Activated CD8-positive, alpha-beta memory T cell treated with anti-CD3 and anti-CD28 coated beads, Interleukin-2, amount 50 U/mL, for 1 hour (primary cell): ENCODE data around the gene BAIAP2L2.
"Not testable (repeated sequence)": the region's sequence is repeated elsewhere in the genome, so short reads cannot be mapped to it uniquely, and the experiment has no call there.

Source experiments
- DNase-seq: peaks from one replicate; pipeline ENCODE4 v3.0.0-alpha.2; 2020; ENCODE audit errors: extremely low read depth

BAIAP2L2 gene

GRCh38 chr22:38081636-38081940 lies 28.9 kb downstream of the BAIAP2L2 start:
- DNase-seq = no peak

GRCh38 chr22:38080850-38081635 lies 29.4 kb downstream of the BAIAP2L2 start:
- no peak for DNase-seq

- DNase-seq = no peak
Observed at GRCh38 chr22:38080474-38080849, 30.0 kb downstream of the BAIAP2L2 start.

- no peak for DNase-seq
Observed at GRCh38 chr22:38079804-38080203, 30.7 kb downstream of the BAIAP2L2 start.

- DNase-seq = not testable (repeated sequence)
Observed at GRCh38 chr22:38079208-38079607, 31.3 kb downstream of the BAIAP2L2 start.

GRCh38 chr22:38078046-38078840 lies 32.2 kb downstream of the BAIAP2L2 start:
- DNase-seq = no peak

DNA sequence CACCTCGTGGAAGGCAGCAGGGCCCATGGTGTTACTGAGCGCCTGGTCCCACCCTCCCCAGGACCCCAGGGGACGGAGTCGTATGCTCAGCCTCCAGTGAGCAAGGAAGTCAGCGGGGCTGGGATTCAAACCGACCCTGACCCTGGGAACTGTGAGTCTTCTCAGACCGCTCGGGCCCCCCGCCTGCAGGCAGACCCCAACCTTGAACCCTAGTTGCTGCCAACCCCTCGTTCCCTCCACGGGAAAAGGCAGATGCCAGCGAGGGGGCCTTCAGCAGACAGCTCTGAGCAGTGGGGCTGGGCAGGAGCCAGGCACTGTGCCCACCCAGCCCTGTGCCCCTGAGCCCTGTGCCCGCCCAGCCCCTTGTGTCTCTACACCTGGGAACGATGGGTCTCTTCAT lies 32.9 kb downstream of the BAIAP2L2 start:
- no peak for DNase-seq

GRCh38 chr22:38077096-38077495 lies 33.4 kb downstream of the BAIAP2L2 start:
- DNase-seq = no peak

DNA sequence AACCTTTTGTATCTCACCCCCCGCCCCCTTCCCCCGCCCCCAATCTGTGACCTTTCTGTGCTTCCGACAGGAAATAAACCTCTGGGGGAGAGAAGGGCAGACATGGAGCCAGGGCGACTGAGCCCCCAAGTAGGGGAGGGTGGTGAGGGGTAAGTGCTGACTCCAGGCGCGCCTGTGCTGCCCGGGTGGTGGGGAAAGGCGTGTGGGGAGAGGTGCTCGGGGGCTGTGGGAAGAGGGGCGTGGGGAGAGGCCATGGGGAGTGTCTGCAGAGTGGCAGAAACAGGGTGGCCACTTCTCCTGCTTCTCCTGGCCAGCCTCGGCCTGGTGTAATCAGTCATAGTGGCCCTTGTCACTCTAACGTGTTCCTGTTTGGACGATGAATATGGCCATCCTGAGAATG lies 34.5 kb downstream of the BAIAP2L2 start:
- DNase-seq = no peak

- no peak for DNase-seq
Observed at GRCh38 chr22:38075105-38075825, 35.2 kb downstream of the BAIAP2L2 start.

DNA sequence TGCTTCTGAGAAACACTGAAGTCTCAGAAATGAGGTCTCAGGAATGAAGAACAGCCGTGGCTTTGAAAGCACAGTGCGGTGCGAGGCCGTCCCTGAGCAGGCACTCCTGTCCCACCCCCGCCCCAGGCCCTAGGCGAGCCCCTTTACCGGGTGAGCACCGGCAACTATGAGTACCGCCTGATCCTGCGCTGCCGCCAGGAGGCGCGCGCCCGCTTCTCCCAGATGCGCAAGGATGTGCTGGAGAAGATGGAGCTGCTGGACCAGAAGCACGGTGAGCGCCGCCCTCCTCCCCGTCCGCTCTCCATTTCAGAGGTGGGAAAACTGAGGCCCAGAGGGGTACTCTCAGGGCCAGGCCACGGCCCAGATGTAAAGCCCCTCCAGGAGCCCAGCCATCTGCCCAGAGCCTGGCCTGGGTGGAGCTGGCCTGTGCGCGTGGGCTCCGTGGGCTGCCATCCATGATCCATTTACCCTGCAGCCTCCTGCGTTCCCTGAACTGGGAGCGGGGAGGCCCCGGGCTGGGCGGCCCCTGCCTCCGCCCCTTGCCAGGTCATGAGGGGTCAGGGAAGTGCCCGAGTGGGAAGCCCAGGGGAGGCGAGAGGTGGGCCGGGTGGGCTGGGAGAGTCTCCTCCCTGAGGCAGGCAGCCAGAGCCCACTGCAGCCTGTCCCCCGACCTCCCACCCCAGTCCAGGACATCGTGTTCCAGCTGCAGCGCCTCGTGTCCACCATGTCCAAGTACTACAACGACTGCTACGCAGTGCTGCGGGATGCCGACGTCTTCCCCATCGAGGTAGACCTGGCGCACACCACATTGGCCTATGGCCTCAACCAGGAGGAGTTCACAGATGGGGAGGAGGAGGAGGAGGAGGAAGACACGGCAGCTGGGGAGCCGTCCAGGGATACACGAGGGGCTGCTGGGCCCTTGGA lies 36.0 kb downstream of the BAIAP2L2 start:
- DNase-seq = no peak

DNA sequence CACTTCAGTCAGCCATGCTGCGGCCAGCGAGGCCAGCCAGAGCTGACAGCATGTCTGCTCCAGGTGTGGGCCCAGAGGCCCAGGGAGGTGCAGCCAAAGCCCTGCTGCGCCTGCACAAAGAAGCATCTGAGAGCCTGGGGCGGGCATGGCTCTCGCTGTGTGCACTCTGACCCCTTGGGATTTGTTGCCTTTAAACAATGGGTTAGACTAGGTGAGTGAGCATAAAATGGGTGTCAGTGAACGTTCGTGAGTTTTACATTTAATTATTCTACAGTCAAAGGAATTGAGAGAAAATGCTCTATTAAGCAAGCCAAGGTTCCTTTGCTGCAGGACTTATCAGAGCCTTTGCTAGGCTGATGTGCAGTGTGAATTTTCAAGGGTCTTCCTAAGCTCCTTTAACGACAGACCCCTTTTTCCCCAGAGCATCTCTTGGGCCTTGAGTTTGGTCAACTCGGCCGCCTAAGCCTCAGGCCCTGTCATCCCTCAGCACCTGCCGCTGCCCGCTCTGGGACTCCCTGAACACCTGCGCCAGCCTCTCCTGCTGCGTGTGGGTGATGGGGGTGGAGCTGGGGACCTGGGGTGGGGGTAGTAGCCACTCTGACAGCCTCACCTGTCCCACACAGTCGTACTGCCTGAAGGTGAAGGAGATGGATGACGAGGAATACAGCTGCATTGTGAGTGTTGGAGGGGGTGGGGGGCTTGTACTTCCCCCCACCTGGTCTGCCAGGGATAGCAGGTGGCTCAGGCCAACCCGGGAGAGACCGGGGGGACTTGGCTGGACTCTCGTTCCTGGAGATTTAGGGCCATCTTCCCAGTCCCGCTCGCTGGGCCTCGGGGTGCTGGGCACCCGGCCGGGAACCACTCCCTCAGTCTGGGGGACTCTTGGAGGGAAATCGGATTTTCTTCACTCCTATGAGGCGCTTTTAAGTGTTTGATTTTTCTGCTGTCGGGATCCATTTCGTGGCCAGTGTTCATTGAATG lies 37.0 kb downstream of the BAIAP2L2 start:
- DNase-seq = no peak

GRCh38 chr22:38072322-38073149 lies 37.9 kb downstream of the BAIAP2L2 start:
- DNase-seq = no peak

DNA sequence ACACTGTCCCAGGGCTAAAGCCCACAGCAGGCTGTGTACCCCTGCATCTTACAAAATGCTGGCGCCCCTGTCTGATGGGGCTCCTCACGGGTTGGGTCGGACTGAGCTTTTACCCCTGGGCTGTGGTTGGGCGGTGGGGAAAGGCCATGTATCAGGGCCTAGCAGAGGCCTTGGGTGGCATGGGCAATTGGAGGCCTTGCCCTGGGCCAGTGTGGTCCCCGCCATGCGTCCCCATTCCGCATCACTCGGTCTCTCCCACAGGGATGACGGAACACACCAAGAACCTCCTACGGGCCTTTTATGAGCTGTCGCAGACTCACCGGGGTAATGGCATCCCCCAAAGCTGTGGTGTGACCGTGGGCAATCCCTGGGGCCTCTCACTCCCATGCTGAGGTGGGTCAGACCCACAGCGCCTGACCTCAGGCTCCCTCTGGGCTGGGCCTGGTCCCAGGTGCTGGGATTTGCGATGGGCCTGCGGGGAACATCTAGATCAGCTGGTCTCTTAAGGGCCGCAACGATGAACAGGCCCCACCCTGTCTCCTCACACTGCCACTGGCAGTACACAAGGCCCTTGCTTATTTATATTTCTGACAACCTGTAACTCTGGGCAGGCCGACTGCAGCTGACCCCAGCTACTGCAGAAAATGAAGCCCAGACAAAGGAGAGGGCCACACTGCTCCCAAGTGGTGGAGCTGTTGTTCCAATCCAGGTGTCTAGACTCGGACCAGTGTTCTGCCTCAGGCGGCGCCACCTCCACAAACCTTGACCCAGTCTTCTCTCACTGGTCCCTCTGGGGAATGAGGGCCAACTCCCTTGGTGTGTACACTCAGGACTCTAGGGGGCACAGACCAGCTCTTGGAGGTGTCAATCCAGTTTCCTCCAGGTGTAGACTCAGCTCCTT lies 38.8 kb downstream of the BAIAP2L2 start:
- no peak for DNase-seq

- DNase-seq = no peak
Observed at GRCh38 chr22:38070250-38070921, 40.1 kb downstream of the BAIAP2L2 start.

- no peak for DNase-seq
Observed at GRCh38 chr22:38069372-38070249, 40.9 kb downstream of the BAIAP2L2 start.
